ENCODE results near the gene CNOT10. TPM values are rescaled to one million over a fixed set of nuclear protein-coding genes. Genes with fewer than 3 reads are reported as not detected.

CNOT10 gene
- total RNA-seq, 1 donor from 2014 or later, result 22.4 TPM

DNA sequence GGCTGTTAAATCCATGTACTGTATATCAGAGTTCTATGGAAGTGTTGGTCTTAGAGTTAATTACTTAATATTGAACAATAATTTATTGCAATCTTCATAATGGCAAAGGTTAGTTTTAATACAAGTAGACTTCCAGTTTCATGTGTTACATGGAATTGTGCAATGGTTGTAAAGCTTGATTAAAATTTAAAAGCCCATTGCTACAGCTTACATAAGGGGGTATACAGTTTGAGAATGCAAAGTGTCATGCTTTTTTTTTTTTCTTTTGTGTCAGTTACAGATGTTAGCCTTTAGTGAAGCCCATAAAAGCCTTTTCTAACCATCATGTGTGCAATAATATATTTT is 22.0 kb downstream of the CNOT10 start:
- DNase-seq (ENCODE audit: low read depth), result no peak
- TF ChIP-seq, protein P1, sequence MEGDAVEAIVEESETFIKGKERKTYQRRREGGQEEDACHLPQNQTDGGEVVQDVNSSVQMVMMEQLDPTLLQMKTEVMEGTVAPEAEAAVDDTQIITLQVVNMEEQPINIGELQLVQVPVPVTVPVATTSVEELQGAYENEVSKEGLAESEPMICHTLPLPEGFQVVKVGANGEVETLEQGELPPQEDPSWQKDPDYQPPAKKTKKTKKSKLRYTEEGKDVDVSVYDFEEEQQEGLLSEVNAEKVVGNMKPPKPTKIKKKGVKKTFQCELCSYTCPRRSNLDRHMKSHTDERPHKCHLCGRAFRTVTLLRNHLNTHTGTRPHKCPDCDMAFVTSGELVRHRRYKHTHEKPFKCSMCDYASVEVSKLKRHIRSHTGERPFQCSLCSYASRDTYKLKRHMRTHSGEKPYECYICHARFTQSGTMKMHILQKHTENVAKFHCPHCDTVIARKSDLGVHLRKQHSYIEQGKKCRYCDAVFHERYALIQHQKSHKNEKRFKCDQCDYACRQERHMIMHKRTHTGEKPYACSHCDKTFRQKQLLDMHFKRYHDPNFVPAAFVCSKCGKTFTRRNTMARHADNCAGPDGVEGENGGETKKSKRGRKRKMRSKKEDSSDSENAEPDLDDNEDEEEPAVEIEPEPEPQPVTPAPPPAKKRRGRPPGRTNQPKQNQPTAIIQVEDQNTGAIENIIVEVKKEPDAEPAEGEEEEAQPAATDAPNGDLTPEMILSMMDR (IDR thresholded peaks at IDR 0.05; ENCODE audit: insufficient read depth, low read length, severe bottlenecking), result no peak
- Histone ChIP-seq H3K27me3 (ENCODE audit: control insufficient read depth, insufficient read depth, low read length) (no peaks in the 10 kb centered on the region), H3K36me3 (ENCODE audit: control insufficient read depth, insufficient read depth, low read length) (peaks cover 3% of the 10 kb centered on the region), H3K4me3 (ENCODE audit: low read depth, low read length) (no peak overlapping the region)
- FAIRE-seq, result no peak

DNA sequence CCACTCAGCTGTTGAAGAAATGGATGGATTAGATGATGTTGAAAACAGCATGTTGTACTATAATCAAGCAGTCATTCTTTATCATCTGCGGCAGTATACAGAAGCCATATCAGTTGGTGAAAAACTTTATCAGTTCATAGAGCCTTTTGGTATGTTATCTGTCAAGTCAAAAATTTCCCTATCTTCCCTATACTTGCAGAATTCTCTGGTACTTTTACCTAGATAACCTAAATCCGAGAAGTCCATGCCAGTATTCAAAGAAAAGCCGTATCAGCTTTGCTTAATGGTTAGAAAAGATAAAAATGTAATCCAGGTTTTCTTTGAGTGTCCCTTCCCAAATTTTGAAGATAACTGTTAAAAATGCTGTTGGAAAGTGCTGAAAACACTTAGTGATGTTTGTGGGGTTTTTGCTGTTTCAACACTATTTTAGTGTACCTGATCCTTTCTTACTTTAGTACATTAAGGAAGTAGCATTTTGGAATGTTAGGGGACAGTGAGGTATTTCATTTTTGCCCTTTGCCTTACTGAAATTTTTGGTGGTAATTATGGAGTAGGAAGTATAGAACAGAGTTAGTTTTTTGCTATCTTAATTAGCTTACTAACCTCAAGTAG is 23.8 kb downstream of the CNOT10 start:
- H3K4me3 ChIP-seq (ENCODE audit: low read depth, low read length), result no peak overlapping the region
- DNase-seq (ENCODE audit: low read depth), result no peak
- H3K36me3 ChIP-seq (ENCODE audit: control insufficient read depth, insufficient read depth, low read length), result peaks cover 3% of the 10 kb centered on the region
- H3K27me3 ChIP-seq (ENCODE audit: control insufficient read depth, insufficient read depth, low read length), result no peaks in the 10 kb centered on the region
- TF ChIP-seq, protein P1 (IDR thresholded peaks at IDR 0.05; ENCODE audit: insufficient read depth, low read length, severe bottlenecking), result no peak
- no peak for FAIRE-seq

DNA sequence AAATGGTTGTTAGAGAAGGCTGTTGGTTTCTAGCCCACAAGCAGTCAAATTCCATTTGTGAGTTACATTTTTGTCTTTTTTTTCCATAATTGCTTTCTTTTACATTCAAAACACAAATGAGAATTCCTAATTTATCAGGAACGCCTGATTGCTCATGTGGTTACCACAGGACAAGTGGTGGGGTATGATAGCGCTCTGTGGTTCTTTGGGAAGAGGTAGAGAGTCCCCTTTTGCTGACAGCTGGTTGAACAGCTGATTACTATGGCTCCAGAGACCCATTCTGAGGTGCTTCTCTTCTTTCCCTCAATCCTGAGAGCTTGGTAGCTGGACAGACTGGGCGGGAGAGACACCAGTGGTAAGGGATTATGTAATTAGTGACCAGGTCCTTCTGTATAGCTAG is 24.4 kb downstream of the CNOT10 start:
- no peak for DNase-seq (ENCODE audit: low read depth)
- TF ChIP-seq, protein P1 (IDR thresholded peaks at IDR 0.05; ENCODE audit: insufficient read depth, low read length, severe bottlenecking), result no peak
- no peak for FAIRE-seq
- Histone ChIP-seq H3K36me3 (ENCODE audit: control insufficient read depth, insufficient read depth, low read length) (peaks cover 2% of the 10 kb centered on the region), H3K4me3 (ENCODE audit: low read depth, low read length) (no peak overlapping the region), H3K27me3 (ENCODE audit: control insufficient read depth, insufficient read depth, low read length) (no peaks in the 10 kb centered on the region)

DNA sequence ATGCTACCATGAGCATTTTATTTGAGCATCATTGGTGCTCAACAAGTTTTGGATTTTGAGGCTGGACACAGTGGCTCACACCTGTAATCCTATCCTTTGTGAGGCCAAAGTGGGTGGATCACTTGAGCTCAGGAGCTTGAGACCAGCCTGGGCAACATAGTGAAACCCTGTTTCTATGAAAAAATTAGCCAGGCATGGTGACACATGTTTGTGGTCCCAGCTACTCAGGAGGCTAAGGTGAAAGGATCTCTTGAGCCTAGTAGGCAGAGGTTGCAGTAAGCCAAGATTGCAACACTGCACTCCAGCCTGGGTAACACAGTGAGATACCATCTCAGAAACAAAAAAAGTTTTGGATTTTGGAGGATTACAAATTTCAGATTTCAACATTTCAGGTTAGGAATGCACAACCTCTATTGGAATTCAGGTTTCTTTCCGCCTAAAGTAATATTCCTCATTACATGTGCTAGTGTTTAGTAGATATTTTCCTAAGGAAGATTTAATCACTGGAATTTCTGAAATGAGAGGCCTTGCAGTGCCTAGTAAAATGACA is 27.6 kb downstream of the CNOT10 start:
- Histone ChIP-seq H3K27me3 (ENCODE audit: control insufficient read depth, insufficient read depth, low read length) (no peaks in the 10 kb centered on the region), H3K36me3 (ENCODE audit: control insufficient read depth, insufficient read depth, low read length) (peaks cover 2% of the 10 kb centered on the region), H3K4me3 (ENCODE audit: low read depth, low read length) (no peak overlapping the region)
- TF ChIP-seq, protein P1 (IDR thresholded peaks at IDR 0.05; ENCODE audit: insufficient read depth, low read length, severe bottlenecking), result no peak
- FAIRE-seq (no peak), DNase-seq (ENCODE audit: low read depth) (no peak)

DNA sequence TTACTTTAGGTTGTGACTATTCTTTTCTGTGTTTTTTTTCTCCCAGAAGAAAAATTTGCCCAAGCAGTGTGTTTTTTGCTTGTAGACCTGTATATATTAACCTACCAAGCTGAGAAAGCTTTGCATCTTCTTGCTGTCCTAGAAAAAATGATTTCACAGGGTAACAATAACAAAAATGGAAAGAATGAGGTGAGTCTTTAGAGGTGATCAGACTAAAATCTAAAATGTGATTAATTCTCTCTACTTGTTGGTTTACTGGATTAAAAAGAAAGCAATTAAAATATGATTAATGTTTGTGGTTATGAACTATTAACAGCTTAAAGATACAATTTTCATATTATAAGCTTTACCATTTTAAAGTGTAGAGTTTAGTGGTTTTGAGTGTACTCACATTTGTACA is 28.2 kb downstream of the CNOT10 start:
- TF ChIP-seq, protein P1 (IDR thresholded peaks at IDR 0.05; ENCODE audit: insufficient read depth, low read length, severe bottlenecking), result no peak
- FAIRE-seq (no peak), DNase-seq (ENCODE audit: low read depth) (no peak)
- Histone ChIP-seq H3K27me3 (ENCODE audit: control insufficient read depth, insufficient read depth, low read length) (no peaks in the 10 kb centered on the region), H3K4me3 (ENCODE audit: low read depth, low read length) (no peak overlapping the region), H3K36me3 (ENCODE audit: control insufficient read depth, insufficient read depth, low read length) (peaks cover 2% of the 10 kb centered on the region)

DNA sequence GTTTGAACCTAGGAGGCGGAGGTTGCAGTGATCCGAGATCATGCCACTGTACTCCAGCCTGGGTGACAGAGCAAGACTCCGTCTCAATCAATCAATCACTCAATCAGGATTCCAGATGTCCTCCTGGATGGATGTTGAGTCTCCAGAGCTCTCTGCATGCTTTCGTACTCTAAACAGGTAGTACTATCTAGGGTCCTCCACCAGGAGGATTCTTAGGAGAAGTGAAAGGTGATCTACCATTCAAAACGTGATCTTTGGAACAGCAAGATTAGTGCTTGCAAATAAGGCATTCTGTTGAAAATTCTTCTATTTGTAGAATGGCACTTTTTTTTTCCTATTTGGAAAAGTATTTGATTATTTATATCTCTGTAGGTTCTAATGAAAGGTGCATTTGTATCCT is 34.3 kb downstream of the CNOT10 start:
- TF ChIP-seq, protein P1 (IDR thresholded peaks at IDR 0.05; ENCODE audit: insufficient read depth, low read length, severe bottlenecking), result no peak
- DNase-seq (ENCODE audit: low read depth) (no peak), FAIRE-seq (no peak)
- H3K36me3 ChIP-seq (ENCODE audit: control insufficient read depth, insufficient read depth, low read length), result peaks cover 1% of the 10 kb centered on the region
- H3K27me3 ChIP-seq (ENCODE audit: control insufficient read depth, insufficient read depth, low read length), result no peaks in the 10 kb centered on the region
- no peak overlapping the region for H3K4me3 ChIP-seq (ENCODE audit: low read depth, low read length)
